Epithelial cell of proximal tubule (primary cell): ENCODE data around the gene YKT6. TPM values are rescaled to one million over a fixed set of nuclear protein-coding genes. Genes with fewer than 3 reads are reported as not detected.
A peak's percentile ranks its signal among the peaks of the same experiment; 100 is the strongest.

Experiments
- DNase-seq: peaks from one replicate; pipeline ENCODE4 v3.0.0-alpha.2; 2011; ENCODE audit warnings: low read depth
- H3K4me3 ChIP-seq: 2 replicates; pipeline ENCODE4 v1.5.1; 2011; ENCODE audit warnings: low read depth, mild to moderate bottlenecking, low read length
- CTCF ChIP-seq: conservative IDR thresholded peaks from 2 replicates; pipeline ENCODE4 v1.5.1; 2012; ENCODE audit warnings: low read depth, mild to moderate bottlenecking, low read length
- total RNA-seq: library from RNA; depleted of rRNA; stranded (reverse); fragments of >200 nt; gene quantifications from 2 replicates; pipeline ENCODE4 v1.2.3, GENCODE V29; 2015

Gene YKT6
- total RNA-seq, 1 donor from 2014 or later = 79.3 TPM

DNA sequence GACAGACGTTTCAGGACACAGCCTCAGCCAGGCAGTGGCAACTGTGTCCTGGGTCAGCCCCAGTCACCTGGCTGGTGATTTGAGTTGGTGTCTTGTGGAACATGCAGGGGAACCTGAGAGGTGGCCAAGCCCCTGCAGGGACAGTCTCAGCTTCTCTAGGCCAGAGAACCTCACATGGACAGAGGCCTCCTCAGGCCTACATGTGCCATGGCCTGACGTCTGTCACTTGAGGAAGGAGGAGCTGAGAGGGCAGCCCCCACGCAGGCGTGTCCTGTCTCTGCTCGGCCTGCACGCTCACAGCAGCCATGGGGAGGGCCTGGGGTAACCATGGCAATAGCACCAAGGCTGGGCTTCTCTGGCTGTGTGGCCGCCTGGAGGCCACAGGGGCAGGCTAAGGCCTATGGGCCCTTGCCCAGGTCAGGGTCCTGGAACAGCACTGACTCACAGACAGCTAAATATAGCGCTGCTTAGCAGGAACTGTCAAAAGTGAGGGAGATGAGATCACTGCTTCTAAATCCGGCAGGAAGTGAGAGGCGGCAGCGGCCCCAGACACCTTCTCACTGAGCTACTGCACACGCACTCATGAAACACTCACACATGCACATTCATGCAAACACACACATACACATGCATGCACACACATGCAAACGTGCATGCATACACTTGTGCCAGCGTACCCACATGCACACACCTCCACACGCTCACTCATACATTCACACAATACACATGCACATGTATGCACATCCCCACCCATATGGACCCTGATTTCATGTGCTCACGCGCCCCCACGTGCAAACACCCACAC is 57.0 kb downstream of the YKT6 start:
- H3K4me3 ChIP-seq = no peak overlapping the region
- peak; percentile 66 for DNase-seq
- no peak for TF ChIP-seq CTCF

GRCh38 chr7:44258423-44258760 is 57.6 kb downstream of the YKT6 start:
- no peak for DNase-seq
- no peak for TF ChIP-seq CTCF
- no peak overlapping the region for H3K4me3 ChIP-seq

DNA sequence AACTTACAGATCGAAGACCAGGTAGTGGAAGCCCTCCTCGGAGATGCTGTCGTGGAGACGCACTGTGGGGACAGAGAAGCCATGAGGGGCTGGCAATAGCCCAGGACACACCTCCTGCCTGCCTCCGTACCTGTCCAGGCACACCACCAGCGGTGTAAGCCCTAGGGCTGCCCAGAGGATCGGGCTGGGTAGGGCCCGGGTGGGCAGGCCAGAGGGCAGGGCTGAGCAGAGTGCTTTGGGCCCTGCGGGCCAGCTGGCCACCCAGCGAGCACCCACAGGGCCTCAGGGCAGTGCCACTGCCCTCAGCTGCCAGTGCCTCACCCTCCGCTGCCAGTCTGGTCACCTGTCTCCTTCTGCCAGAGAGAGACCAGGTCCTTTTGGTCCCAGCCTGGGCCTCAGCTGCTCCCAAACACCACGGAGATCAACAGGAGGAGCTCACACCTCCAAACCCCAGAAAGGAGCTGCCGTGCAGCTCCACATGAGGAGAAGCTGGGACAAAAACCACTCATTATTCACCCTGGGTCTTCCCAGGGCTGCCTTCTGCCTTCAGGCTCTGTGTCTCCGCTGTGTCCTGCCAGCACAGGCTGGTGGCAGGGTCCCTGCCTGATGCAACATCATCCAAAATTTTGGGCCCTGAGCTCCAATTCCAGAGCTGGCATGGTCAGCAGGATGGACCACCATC is 58.2 kb downstream of the YKT6 start:
- no peak for TF ChIP-seq CTCF

DNA sequence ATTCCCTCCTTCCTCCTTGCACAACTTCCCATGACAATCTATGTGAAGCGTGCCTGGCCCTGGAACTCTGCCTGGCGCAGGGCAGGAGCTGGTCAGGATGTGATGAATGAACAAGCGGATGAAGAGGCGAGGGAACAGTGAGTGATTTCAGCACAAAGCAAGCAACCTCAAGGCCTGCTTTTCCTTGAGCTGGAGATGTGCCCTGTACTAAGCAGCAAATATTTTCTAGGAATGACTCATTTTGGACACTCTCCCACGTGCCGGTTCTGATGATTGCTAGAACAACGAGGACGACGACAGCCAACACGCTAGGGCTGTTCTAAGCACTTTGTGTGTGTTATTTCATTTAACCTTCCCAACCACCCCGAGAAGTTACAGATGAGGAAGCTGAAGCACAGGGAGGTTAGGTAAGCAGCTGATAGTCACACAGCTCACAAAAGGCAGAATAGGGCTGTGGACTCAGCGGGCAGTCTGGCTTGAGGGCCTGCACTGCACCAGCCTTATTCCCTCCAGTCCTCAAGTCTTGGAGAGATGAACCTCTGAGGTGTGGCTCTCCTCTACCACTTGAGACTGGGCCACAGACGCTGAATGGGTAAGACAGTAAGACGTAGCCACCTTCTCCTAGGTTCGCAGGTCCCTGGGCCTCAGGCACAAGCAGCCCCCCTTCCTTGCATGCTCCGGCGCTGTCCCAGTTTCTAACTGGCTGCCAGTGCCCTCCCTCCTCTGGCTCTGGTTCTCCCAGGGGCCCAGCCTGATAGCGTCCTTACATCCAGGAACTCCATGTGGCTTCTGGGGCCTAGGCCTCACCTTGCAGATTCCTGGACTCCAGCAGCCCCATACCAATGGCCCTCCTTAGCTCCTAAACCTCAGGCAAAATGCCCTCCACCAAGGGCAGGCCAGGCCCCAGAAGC is 59.0 kb downstream of the YKT6 start:
- DNase-seq = peak; percentile 23
- H3K4me3 ChIP-seq = no peak overlapping the region
- TF ChIP-seq CTCF = no peak

More for the DNA sequence above, 58.2 kb downstream of the YKT6 start:
- DNase-seq = no peak
- H3K4me3 ChIP-seq = no peak overlapping the region

DNA sequence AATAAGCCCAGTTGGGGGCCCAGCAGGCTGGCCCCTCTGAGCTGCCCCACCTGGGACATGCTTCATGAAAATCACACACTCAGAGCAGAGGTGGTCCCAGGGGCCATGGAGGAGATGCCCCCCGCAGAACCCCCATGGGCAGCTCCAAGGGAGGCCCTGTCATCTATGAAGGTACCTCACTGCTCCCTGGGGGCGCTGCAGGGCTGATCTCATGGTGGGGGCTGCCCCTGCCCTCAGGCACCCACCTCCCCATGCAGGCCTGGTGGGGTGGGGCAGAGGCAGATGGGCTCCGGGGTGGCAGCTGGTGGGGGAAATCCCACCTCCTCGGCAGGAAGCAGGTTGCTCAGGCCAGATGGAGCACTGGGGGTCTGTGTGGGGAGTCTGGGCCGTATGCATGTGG is 60.5 kb downstream of the YKT6 start:
- DNase-seq = no peak
- TF ChIP-seq CTCF = no peak
- no peak overlapping the region for H3K4me3 ChIP-seq

DNA sequence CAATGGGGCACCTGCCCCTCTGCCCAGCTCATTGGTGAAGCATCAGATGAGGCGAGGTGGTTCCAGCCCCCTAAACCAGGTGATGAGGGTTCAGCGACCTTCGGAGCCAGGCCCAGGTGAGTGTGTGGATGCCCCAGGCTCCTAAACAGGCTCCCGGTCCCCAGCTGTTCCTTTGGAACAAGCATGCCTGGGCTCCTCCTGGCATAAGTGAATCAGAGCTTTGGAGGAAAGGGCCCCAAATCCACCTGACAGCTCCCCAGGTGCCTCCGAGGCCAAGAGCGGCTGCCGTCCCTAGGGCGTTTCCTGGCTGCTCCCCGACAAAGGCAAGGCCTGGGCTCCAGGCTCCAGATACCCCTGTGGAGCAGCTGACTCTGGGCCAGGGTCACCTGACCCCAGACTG is 61.3 kb downstream of the YKT6 start:
- no peak for TF ChIP-seq CTCF
- no peak for DNase-seq
- H3K4me3 ChIP-seq = no peak overlapping the region
